SK-N-SH (cell line): ENCODE measurements around the gene UBE2Z.

Source experiments
- CTCF ChIP-seq: fragments of 200-600 bp; sonication (generic); IDR thresholded peaks from 2 replicates; pipeline ENCODE4 v1.6.1; 2017; ENCODE audit warnings: antibody characterized with exemption, mild to moderate bottlenecking, moderate library complexity
- EP300 ChIP-seq, 2 experiments: IDR thresholded peaks; 2 replicates each; pipeline versions ENCODE4 v1.4.0 to v1.6.1; 2012; ENCODE audit warnings: borderline replicate concordance in 1 of 2, low read depth in 1 of 2, low read length in 1 of 2
- MXI1 ChIP-seq: IDR thresholded peaks from 2 replicates; pipeline ENCODE4 v1.6.1; 2012; ENCODE audit warnings: mild to moderate bottlenecking, low read depth, low read length, improper control_type of control experiment
- SIN3A ChIP-seq: IDR thresholded peaks from 2 replicates; pipeline ENCODE4 v1.6.1; 2012; ENCODE audit warnings: low read depth, mild to moderate bottlenecking, low read length, moderate library complexity, borderline replicate concordance
- TAF1 ChIP-seq: IDR thresholded peaks from 2 replicates; pipeline ENCODE4 v1.6.1; 2012; ENCODE audit warnings: low read depth, mild to moderate bottlenecking, low read length, moderate library complexity, borderline replicate concordance

GRCh38 chr17:48904428-48904827 lies 3.8 kb upstream of the UBE2Z start:
- no peak for TF ChIP-seq CTCF
- TF ChIP-seq MXI1, result no peak
- TF ChIP-seq TAF1, result no peak
- no peak for TF ChIP-seq SIN3A
- no peak for TF ChIP-seq EP300 (IDR thresholded peaks at IDR 0.05; ENCODE audit: borderline replicate concordance in 1 of 2, low read depth in 1 of 2, low read length in 1 of 2)
